Stimulated activated CD4-positive, alpha-beta T cell treated with anti-CD3 and anti-CD28 coated beads, Interleukin-4, amount 100 ng/mL, for 1 hour (primary cell): ENCODE measurements around the gene LZTR1.
"Not testable (repeated sequence)": the region's sequence is repeated elsewhere in the genome, so short reads cannot be mapped to it uniquely, and the experiment has no call there.

Source experiments
- DNase-seq: peaks from one replicate; pipeline ENCODE4 v3.0.0-alpha.2; 2020

Gene LZTR1

DNA sequence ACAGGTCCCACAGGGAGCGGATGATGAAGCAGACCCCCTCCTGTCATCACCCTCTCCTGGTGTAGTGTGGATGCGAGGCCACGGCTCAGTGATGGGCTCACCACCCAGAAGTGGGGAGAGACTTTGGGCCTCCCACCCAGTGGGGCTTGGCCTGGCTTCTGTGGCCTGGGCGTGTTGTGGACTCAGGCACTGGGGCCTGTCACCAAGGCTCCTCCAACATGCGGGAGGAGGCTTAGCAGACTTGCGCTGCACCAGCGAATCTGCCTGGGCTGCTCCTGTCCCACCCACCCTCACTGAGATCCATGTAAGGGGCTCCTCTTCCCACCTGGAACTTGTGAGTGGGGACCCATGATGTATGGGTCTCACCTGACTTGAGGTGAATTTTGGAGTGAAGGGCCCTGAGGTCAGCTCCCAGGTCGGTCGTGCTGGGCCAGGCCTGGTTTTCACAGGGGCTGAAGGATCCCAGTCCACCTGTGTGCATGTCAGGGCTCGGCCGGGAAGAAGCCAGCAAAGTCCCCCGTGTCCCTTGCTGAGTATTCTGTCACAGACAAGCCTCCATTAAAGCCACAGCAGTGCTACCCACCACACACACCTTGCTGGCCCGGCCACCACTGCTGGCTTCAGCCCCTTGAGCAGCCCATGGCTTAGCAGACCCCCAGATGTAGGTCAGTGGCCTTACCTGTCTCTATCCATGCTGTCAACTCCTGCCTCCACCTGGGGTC, 15.6 kb downstream of the LZTR1 start:
- DNase-seq: no peak

- no peak for DNase-seq
Measured at GRCh38 chr22:20998411-20999336, 16.6 kb downstream of the LZTR1 start.

- no peak for DNase-seq
Measured at GRCh38 chr22:20999350-21000206, 17.5 kb downstream of the LZTR1 start.

GRCh38 chr22:21000207-21000986, 18.3 kb downstream of the LZTR1 start:
- DNase-seq: no peak

DNA sequence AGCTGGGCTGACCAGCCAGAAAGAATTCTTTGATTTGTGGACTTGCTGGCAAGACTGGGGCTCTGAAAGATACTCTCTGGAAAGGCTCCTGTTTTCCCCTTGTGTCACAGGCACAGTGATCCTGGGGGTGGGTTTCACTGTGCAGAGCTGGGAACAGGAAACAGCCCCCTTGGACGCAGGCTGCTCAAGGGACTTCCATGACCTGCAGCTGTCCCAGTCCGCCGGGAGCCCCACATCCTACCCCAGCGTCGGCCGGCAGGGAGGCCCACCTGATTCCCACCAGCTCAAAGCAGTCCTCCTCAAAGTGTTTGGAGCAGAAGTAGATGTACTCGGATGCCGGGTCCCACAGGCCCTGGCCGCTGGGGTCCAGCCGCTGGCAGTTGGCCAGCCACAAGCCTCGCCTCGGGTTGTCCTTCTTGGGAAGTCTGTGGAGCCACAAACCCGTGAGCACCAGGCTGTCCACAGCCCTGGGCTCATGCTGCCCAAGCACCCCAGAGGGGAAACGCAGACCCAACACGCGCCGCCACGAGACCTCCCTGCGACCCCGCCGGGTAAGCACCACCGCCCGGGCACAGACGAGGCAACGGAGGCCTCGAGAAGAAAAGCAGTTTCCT, 19.0 kb downstream of the LZTR1 start:
- no peak for DNase-seq

DNA sequence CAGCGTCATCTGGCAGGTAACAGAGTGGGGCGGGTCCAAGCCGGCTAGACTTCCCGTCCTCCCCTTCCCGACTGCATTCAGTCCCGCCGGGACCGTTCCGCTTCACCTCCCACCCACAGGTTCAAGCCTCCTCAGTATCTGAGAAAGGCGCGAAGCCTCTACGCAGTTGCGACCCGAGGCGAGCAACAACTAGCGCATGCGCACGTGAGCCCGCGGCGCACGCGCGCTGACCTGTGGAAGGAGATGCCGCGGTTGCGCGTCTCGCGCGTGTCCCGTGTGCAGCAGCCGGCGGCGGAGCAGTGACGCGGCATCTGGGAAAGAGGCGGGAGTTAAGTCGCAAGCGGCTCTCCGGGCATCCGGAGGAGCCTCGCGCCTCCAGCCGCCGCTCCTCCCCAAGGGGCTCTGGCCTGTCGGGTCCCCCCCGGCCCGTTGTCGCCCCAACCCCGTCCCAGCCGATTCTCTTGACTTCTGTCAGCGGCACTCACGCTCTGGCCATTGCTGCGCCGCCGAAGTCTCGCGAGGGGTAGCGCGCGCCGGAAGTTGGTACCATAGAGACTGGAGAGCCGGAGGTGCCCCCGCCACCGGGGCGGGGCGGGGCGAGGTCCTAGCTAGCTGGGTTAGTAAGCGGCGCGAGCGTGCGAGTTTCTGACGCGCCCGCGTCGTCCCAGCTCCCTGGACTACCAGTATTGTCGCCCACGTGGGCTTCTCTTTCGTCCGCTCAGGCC, 19.7 kb downstream of the LZTR1 start, which contains the start of gene THAP7:
TSS of gene THAP7 (minus strand) at position 518 of the 725 bp plus-strand sequence. CDS start at position 311, 207 bp downstream.
- DNase-seq: peak; percentile 98

GRCh38 chr22:21003782-21004181, 21.7 kb downstream of the LZTR1 start:
- DNase-seq: no peak

GRCh38 chr22:21009208-21009607, 27.1 kb downstream of the LZTR1 start:
- DNase-seq: not testable (repeated sequence)

- no peak for DNase-seq
Measured at GRCh38 chr22:21009638-21010425, 27.7 kb downstream of the LZTR1 start.

DNA sequence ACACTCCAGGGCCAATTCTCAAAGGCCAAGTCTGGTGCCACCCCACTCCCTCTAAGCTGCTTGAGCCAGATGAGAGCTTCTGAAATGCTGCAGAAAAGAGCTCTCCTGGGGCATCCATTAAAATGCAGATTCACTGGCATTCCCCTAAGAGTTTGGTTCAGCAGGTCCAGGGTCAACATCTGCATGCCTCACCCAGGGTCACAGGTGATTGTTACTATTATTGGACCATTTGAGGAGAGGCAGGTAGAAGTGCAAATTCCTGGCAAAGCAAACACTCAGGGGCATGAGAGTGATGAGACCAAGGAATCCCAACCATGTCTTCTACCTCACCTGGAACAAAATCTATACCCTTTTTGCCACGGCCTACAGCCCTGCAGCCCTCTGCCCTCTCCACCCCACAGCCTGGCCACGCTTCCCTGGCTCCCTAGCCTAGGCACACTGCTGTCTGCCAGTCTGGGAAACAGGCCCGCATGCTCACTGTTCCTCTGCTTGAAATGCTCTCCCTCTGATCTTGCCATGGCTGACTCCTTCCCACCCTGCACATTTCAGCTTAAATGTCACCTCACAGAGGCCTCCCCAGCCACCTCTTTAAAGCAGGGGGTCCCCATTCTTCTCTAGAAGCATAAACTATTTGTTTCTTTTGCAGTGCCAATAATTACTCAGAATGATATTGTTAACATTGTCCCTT, 28.5 kb downstream of the LZTR1 start:
- no peak for DNase-seq

GRCh38 chr22:21012446-21013407, 30.6 kb downstream of the LZTR1 start:
- DNase-seq: no peak

GRCh38 chr22:21013657-21014201, 31.6 kb downstream of the LZTR1 start:
- no peak for DNase-seq

DNA sequence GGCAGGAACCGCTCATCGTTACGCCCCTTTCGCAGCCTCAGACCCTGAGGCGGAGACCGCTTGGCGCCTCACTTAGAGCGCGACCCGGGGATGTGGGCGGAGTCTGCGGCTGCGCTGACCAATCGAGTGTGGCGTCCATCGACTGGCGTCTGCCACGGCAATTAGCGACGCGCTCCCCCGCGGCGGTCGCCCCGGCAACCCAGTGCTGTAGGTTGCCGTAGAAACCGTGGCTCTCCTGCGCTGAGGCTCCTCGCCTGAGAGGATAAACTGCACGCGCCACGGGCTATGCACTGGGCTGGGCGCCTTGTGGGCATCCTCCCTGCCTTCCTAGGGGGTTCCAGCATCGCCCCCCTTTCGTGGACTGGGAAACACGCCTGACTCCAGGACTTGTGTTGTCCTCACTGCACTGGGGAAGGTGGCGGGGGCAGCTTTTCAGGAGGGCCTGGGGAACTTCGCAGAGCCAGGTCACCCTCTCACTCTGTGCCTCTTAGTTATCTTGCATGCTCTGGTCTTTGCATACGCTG, 32.2 kb downstream of the LZTR1 start:
- peak; percentile 80 for DNase-seq

- no peak for DNase-seq
Measured at GRCh38 chr22:21014726-21015465, 32.8 kb downstream of the LZTR1 start, which contains the start of gene P2RX6. Gene P2RX6 (plus strand): TSS chr22:21015165. CDS start chr22:21015175, 10 bp downstream.

DNA sequence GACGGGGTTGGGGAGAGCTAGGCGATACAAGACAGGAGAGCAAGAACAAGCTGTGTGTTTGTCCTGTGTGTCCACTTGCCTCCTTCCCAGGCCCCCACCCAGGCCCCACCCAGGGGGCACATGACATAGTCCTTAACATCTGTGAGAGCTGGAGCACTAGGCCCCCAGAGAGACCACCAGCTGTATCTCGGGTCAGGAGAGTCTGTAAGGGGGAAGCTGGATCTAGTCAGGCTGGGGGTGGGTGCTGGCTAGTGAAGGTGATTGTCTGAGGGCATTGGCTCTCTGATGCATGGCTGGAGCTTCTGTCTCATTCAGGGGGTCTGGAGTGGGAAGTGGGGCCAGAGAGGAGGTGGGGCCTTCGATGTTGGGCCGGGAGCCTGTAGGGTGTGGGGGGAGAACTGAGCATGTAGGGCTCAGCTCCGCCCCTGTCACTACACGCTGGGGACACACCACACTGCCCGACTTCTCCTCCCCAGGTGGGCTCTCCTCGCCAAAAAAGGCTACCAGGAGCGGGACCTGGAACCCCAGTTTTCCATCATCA, 33.4 kb downstream of the LZTR1 start:
- DNase-seq: no peak

DNA sequence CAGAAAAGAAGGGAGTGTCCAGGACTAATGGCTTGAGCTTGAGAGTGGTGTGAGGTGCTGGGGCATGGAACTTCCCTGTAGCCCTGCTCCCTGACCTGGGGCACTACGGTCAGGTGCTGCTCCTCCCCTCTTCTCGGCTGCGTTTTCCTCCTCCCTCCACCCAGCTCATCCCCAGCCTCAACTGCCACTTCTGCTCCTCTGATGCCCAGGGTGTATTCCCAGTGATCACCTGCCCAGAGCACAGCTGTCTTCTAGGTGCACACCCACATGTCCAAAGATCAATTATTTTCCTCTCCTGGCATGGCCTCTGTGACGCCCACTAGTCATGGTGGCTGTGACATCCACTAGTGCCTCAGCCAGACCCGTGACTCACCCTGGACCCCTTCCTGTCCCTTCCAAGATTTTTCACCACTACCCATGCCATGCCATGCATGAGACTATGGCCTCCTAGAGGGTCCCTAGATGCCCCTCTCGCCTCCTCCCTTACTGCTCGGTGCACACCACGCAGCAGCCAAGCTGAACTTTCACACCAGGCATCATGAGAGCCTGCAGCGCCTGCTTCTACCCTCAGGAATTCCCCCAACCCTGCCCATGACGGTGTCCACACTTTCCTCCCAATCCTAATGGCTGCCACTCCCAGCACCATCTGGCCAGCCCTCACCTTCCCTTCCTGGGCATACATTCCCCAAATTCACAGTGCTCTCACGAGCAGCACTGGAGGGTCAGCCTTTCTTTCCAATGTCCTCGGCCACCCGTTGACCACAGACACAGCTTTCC, 34.7 kb downstream of the LZTR1 start:
- DNase-seq: no peak
